ENCODE data around the gene SPTSSA.
"Not testable (repeated sequence)": the region's sequence is repeated elsewhere in the genome, so short reads cannot be mapped to it uniquely, and the experiment has no call there.

SPTSSA gene

GRCh38 chr14:34470319-34470718, 8.3 kb upstream of the SPTSSA start:
- no peak for DNase-seq

- no peak for DNase-seq
These were observed 4.7 kb upstream of the SPTSSA start for GRCh38 chr14:34466691-34467090.

- no peak for DNase-seq
These were observed 3.2 kb upstream of the SPTSSA start for GRCh38 chr14:34465069-34465859.

GRCh38 chr14:34463598-34463961, 1.5 kb upstream of the SPTSSA start:
- no peak for DNase-seq

- no peak for DNase-seq
These were observed 507 bp downstream of the SPTSSA start for GRCh38 chr14:34461334-34462131.

GRCh38 chr14:34460841-34461240, 1.2 kb downstream of the SPTSSA start:
- DNase-seq: no peak

GRCh38 chr14:34460295-34460694, 1.7 kb downstream of the SPTSSA start:
- no peak for DNase-seq

- no peak for DNase-seq
These were observed 4.9 kb downstream of the SPTSSA start for GRCh38 chr14:34457186-34457585.

- no peak for DNase-seq
These were observed 8.8 kb downstream of the SPTSSA start for GRCh38 chr14:34453226-34453625.

- DNase-seq: no peak
These were observed 9.7 kb downstream of the SPTSSA start for GRCh38 chr14:34452258-34452822.

GRCh38 chr14:34450958-34451357, 11.1 kb downstream of the SPTSSA start:
- no peak for DNase-seq

- DNase-seq: no peak
These were observed 11.5 kb downstream of the SPTSSA start for GRCh38 chr14:34450542-34450915.

- DNase-seq: no peak
These were observed 12.1 kb downstream of the SPTSSA start for GRCh38 chr14:34449819-34450541.

- DNase-seq: no peak
These were observed 22.9 kb downstream of the SPTSSA start for GRCh38 chr14:34439090-34439489.

- no peak for DNase-seq
These were observed 23.6 kb downstream of the SPTSSA start for GRCh38 chr14:34438438-34438837.

- DNase-seq: no peak
These were observed 24.3 kb downstream of the SPTSSA start for GRCh38 chr14:34437729-34438080.

GRCh38 chr14:34436960-34437728, 24.9 kb downstream of the SPTSSA start:
- DNase-seq: no peak

GRCh38 chr14:34436118-34436905, 25.7 kb downstream of the SPTSSA start:
- no peak for DNase-seq

- DNase-seq: no peak
These were observed 28.1 kb downstream of the SPTSSA start for GRCh38 chr14:34433957-34434356.

GRCh38 chr14:34428102-34428466, 34.0 kb downstream of the SPTSSA start:
- DNase-seq: not testable (repeated sequence)
